Stomach (tissue), 4 donors: ENCODE data around the gene ARHGAP15.

Experiments used
- EP300 ChIP-seq: sonication (generic); formaldehyde crosslinking; IDR thresholded peaks from one replicate; pipeline ENCODE4 v1.6.1; 2017; ENCODE audit warnings: antibody characterized with exemption
- POLR2A ChIP-seq, 4 donors: fragments of 450-650 bp; IDR thresholded peaks; one replicate each; pipeline ENCODE4 v1.6.1; 2016; ENCODE audit warnings: antibody characterized with exemption in 4 of 4, control low read depth in 2 of 4, mild to moderate bottlenecking in 1 of 4, moderate library complexity in 1 of 4

DNA sequence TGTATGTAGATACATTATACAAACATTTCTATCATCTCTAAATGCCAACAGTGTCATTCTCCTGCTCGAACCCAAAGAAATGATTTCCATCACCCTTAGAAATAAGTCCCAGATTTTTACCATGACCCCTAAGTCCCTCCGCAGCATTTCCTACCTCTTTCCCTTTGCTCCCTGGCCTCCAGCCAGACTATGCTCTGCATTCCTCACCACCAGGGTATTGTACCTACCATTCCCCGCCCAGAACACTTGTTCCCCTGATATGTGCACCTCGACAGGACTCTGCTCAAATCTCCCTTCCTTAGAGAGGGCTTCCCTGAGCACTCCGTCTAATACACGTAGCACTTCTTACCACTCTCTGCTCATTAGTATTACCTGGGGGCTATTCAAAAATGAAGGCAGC lies 630.2 kb downstream of the ARHGAP15 start:
- TF ChIP-seq POLR2A (IDR thresholded peaks at IDR 0.05) = no peak
- no peak for TF ChIP-seq EP300
